SU-DHL-6 (cell line): Measurements from ENCODE around the gene POLRMT.

Experiments
- EZH2phosphoT487 ChIP-seq: fragments of 200-600 bp; sonication (generic), shearing (Covaris generic); conservative IDR thresholded peaks from 2 replicates; pipeline ENCODE4 v1.6.1; 2018; ENCODE audit warnings: mild to moderate bottlenecking, antibody characterized with exemption, low read length, moderate library complexity, mixed read lengths
- TF ChIP-seq, protein P1 (sequence below): fragments of 200-600 bp; sonication (generic); IDR thresholded peaks from one replicate; pipeline ENCODE4 v1.5.1; 2017; ENCODE audit warnings: antibody characterized with exemption, mild to moderate bottlenecking, low read length, moderate library complexity; ENCODE audit not compliant: insufficient read depth, poor library complexity, severe bottlenecking

DNA sequence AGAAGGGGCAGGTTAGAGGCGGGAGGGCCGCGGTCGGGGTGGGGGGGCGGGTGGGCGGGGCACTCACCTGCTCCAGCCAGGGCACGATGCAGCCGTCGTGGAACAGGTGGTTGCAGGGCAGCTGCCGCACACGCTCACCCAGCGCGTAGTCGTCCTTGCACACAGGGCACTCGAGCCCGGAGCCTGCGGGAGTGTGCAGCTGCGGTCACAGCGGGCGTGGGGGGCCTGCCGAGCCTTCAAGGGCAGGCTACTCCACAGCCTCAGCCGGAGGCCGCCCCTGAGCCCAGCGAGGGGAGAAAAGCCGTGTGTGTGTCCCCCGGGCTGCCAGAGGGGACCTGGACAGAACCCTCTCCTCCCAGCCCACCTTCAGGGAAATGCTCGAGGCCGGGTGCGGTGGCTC lies 15.0 kb upstream of the POLRMT start:
- TF ChIP-seq, protein P1, sequence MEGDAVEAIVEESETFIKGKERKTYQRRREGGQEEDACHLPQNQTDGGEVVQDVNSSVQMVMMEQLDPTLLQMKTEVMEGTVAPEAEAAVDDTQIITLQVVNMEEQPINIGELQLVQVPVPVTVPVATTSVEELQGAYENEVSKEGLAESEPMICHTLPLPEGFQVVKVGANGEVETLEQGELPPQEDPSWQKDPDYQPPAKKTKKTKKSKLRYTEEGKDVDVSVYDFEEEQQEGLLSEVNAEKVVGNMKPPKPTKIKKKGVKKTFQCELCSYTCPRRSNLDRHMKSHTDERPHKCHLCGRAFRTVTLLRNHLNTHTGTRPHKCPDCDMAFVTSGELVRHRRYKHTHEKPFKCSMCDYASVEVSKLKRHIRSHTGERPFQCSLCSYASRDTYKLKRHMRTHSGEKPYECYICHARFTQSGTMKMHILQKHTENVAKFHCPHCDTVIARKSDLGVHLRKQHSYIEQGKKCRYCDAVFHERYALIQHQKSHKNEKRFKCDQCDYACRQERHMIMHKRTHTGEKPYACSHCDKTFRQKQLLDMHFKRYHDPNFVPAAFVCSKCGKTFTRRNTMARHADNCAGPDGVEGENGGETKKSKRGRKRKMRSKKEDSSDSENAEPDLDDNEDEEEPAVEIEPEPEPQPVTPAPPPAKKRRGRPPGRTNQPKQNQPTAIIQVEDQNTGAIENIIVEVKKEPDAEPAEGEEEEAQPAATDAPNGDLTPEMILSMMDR = no peak
- no peak for TF ChIP-seq EZH2phosphoT487
